Left renal pelvis (tissue), 4 donors: ENCODE results near the gene MGST1. TPM values are rescaled to one million over a fixed set of nuclear protein-coding genes. Genes with fewer than 3 reads are reported as not detected.

Experiments
- polyA plus RNA-seq, 4 donors: library from polyadenylated mRNA; unstranded; fragments of 120-200 nt; gene quantifications; one replicate each; pipeline ENCODE4 v1.2.1, GENCODE V29; 2013; ENCODE audit not compliant: insufficient read length in 4 of 4

The MGST1 gene
- polyA plus RNA-seq, 4 donors: 35.8 to 84.0 (median 40.1) TPM

Other genes starting within 250 kb of the MGST1 start
- gene SLC15A5, start 70.0 kb upstream of the MGST1 start, polyA plus RNA-seq: under 1 TPM in 1 of 4 donors, not detected in 3; 0.05 TPM